Raji (cell line): Measurements from ENCODE around the gene ATXN10.

Experiments used
- POLR2A ChIP-seq: IDR thresholded peaks from 2 replicates; pipeline ENCODE4 v1.6.1; 2011; ENCODE audit warnings: low read depth, low read length, control low read depth; ENCODE audit not compliant: insufficient read depth

Gene ATXN10

DNA sequence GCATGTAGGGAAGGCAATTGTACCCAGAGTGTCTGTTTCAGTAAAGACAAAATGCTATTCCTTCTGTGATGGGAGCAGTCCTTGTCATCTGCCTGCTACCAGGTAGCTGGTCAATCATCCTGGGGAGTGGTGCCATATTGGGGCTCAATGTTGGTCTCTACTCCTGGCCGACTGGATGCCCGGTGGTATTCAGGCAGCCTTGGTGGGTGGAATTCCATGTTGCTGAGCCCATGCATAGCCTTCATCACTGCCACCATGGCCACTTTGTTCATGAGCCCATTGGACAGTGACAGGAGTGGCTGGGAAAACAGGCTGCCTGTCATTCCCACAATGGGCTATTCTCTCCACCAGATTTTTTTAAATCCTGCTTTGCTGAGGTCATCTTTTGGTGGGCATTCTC is 184.3 kb downstream of the ATXN10 start:
- TF ChIP-seq POLR2A = no peak

DNA sequence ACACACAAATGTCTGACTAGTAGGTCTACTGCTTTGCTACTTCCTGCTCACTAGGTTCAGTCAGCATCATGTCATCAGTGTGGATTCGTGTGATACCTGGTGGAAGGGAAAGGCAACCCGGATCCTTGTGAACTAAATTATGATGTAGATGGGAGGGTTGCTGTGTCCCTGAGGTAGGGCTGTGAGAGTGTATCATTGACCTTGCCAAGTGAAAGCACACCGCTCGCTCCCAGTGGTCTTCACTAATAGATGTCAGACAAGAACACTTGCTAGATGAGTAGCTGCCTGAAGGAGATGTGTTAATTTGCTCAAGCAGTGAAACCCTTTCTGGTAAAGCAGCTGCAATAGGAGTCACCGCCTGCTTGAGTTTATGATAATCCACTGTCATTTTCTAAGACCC is 185.9 kb downstream of the ATXN10 start:
- TF ChIP-seq POLR2A = no peak

DNA sequence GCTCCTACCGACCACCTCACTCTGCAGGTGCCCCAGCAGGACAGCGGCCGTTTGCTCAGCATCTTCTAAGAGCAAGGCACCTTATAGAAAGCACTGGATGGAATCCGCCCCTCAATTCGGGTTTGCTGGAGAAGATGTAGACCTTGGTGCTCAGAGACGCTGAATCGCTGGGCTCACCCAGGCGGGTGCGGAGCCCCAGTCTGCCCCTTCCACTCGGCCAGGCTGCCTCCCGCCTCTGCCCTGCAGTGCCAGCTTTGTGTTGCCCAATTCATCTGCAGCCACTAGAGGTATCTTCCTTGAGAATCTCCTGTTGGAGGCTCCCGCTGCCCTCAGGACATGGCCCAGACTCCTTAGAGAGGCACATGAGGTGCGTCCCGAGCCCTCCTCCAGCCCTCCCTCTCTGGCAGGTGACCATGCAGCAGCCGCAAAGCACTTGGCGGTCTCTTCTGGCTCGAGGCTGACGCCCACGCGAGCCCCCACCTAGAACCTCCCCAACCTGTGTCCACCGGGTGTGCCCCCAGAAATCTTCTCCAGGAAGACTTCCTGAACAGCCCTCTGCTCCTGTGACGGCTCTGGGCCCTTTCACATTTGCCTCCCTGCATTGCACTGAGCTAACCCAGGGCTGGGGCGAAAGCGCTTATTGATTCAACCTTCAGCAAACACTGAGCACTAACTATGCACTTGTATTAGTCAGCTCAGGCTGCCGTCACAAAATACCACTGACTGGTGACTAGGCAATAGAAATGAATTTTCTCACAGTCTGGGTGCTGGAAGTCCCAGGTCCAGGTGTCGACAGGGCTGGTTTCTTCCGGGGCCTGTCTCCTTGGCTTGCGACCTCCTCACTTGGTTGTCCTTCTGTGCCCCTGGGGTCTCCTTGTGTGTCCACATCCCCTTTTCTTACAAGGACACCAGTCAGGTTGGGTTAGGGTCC is 187.9 kb downstream of the ATXN10 start:
- TF ChIP-seq POLR2A = no peak

DNA sequence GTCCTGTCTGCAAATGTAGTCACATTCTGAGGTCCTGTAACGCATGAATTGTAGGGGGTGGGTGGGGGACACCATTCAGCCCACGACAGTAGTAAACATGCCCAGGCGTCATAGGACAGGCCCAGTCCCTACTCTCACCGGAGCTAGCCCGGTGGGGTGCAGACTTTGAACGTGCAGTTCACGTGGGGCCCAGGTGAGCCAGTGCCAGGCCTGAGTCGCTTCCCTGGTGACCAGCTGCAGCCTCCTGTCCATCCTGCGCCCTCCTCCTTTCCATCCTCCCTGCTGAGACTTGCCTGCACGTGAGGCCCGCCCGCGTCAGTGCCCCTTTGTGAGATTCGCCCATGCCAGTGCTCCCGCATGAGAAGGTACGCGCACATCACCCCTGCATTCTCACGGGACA is 188.6 kb downstream of the ATXN10 start:
- no peak for TF ChIP-seq POLR2A

DNA sequence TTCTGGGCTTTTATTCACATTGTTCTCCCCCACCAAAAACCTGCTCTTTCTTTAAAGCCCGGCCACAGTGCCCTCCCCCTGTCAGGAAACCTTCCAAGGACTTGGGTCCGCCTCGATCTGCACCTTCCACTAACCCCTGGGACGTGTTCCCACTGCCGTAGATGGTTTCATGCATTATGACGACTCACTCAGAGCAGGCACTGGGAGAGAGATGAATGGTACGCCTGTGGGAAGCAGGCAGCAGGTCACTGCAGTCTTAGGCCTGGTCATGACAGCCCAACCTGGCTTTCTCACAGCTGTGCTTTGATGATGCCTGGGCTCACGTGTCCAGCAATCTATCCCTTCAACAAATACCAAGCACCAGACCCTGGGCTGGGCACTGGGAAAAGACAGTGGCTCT is 189.6 kb downstream of the ATXN10 start:
- TF ChIP-seq POLR2A = no peak

DNA sequence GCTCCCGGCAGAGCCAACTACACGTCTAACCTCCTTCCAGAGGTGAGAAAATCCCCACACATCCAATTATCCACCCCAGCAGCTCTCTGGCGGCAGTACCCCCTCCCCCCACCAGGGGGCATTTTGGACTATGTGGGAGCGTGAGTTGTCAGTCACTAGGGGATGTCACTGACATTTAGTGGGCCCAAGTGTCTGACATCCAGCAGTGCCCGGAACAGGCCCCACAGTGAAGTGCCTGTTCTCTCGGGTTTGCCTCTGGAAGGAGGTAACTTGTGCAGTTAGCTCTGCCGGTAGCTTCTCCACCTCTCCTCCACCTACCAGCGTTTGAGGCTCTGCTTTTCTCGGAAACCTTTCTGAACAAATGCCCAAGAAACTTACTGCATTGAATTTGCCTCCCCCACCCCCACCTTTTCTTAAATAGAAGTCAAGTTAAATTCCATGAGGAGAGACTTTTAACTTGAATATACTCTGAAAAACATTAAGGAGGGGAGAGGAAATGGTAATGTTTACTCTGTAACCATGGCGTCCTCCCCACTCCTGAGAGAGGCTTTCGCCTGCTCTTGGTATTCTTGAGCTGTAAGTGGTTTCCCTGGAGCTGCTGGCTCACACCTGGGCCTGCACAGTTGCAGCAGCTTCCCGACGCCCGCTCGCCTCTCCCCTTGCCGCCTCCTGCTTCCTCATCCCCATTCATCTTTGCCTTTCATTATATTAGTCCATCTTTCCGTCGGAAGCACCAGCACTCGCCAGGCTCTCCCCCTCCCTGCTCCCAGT is 192.5 kb downstream of the ATXN10 start:
- TF ChIP-seq POLR2A = no peak

DNA sequence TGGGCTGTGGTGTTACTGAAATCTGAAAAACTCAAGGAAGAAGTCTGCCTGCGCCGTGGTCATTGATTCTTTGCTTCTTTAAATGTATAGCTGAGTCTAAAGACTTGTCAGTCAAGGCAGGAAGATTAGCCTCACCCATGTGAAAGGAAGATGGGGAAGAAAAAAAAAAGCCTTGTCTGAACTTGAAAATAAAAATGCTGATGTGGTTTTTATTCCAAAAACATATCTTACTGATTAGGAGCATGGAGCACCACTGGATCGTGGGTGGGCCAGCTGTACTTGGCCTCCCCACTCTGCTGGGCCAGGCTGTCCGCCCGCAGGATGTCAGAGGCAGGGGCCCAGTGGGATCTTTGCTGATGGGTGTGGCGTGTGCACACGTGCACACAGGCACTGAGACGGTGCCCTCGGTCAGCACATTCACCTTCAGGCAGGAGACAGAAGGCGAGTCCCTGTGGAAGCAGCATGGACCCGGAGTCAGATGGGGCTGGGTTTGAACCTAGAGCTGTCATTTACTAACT is 193.4 kb downstream of the ATXN10 start:
- no peak for TF ChIP-seq POLR2A

DNA sequence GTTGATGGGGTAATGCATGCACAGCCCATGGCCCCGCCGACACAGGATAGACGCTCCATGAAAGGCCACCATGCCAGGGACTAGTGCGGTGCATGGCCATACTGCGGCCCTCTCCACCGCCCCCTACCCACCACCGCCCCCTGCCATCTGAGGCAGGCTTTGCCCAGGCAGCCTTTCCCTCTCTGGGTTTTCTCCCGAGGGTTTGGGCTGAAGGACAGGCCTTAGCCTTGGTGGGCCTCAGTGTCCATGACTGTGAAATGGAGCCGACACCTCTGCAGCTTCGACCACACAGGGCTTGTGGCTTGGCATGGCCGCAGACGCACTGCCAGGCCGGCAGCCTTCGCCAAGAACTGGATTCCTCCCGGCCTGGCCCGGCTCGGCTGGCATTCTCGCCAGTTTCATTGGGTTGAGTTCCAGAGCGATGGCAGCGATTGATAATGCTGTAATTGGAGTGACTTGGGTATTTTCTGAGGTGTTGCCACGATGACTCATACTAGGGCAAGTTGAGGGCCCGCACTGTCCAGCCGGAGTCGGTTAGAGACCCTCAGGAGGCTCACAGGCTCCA is 194.0 kb downstream of the ATXN10 start:
- no peak for TF ChIP-seq POLR2A

DNA sequence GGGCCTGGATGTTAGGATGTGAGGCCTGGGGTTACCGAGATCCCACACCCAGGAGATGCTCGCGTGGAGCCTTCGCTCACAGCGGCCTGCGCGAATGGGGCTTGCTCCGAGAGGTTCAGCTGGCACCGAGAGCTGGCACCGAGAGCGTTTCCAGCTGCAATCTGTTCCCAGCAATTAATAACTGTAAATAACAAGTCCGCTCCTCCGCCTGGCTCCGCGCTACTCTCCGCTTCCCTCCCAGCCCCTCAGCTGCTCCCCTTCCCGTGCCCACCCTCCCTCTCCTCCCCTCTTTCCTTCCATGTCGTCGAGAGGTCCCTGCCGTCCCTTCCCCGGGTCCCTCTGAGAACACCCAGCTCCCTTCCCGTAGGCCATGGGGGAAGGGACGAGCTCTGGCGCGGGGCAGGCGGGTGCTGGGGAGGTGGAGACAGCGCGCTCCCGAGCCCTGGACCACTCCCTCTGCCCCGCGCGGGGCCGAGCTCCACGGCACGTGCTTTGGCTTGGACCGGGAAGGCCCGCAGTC is 194.6 kb downstream of the ATXN10 start:
- no peak for TF ChIP-seq POLR2A

DNA sequence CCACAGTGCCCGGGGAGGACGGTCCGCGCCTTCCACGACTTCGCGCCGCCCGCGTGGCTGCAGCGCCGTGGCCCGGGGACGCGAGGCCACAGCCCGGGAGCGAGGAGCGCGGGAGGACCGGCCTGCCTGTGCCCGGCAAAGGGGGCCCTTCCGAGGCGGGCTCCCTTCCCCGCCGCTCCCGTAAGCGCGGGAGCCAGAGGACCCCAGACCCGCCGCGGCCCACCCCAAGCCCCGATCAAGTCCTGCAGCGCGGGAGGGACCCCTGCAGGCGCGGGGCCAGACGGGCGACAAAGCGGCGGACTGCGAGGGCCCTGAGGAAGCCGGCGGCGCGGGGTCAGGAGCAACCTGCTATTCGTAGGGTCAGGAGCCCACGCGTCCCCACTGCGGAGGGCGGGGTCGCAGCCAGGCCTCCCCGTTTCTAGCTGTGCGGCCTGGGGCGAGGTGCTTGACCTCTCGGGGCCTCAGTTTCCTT is 195.0 kb downstream of the ATXN10 start:
- no peak for TF ChIP-seq POLR2A

DNA sequence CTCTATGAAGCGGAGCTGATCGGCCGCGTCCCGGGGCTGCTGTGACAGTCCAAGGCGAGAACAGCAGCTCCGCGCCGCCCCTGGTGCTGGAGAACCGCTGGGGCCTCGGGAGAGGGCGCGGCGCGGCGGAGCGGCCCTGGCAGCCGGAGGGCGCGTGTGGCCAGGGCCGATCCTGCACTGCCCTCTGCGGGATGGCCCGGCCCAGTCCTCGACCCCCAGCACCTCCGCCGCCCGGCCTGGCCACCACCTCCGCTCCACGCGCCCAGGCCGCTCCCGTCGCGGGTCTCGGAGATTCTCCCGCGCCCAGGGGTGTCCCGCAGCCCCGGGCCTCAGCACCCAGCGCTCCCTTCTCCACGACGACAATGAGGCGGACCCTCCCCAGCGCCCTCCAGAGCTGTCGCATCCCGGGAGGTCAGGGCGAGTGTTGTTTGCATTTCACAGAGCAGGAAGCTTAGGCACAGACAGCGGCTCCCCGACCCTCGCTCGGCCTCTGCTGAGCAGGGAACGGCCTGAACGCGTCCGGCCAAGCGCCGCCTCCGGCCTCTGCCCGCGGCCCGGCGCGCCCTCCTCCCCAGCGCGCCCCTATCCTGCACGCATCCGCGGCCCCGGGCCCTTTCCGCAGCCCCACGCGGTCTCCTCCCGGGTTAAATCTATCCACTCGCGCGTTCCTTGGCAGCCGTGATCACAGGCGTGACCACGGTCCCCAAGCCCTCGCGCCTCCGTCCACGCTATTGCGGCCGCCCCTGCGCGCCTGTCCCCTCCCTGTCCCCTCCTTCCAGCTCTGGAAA is 195.7 kb downstream of the ATXN10 start:
- no peak for TF ChIP-seq POLR2A

DNA sequence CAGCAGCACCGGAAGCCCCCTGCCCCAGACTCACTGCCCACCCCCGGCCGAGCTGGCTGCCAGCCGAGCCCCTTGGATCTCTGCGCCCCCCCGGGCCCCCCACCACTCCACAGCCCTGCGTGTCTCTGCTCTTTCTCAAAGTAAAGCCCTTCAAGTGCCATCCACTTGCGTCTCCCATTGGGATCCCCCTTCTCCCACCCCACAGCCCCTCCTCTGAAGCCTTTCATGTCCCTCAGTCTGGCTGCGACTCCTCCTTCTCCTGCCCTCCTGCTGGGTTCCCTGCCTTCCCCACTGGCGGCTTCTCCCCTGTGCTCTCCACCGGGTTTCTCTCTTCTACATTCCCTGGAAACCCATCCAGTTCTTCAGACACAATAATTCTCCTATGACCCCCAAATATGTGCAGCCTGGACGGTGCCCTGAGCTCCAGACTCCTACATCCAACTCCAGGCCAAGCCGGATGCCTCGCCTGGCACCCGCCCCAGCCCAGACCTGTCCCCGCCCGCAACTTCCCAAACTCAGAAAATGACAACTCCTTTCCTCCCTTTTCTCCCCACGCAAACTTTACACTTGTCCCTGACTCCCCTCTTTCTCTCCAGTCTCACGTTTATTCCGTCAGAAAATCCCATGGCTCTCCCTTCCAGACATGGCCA is 196.4 kb downstream of the ATXN10 start:
- TF ChIP-seq POLR2A = no peak

DNA sequence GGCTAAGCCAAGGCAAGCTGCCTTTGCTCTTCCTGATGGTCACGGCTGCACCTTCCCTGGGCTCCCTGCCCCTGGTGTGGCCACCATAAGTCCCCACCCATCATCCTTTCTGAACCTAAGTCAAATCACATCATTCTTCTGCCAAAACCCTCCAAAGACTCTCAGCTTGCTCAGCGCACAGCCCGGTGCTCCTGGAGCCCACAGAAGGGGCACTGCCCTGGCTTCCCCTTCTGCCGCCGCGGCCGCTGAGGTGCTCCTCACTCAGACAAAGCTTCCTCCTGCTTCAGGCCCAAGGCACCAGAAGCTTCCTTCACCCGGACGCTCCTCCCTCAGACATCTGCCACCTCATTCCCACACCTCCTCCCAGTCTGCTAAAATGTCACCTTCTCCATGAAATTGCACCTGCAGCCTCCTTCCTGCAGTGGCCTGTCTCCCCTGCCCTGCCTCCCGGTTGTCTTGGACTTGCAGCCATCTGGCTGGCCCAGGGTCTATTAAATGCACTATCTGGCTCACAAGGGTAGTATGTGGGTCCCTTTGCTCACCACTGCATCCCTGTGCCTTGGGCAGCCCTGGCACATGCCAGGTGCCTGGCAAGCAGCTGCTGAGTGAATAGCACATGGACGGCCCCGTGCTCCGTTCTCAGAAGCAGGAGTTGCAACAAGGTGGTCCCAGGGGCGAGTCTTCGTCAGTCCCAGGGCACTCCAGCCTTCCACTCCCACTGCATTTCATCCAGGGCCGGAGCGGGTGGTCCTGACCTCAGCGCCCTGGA is 197.1 kb downstream of the ATXN10 start:
- no peak for TF ChIP-seq POLR2A
